ENCODE data around the gene URI1. TPM values are rescaled to one million over a fixed set of nuclear protein-coding genes. Genes with fewer than 3 reads are reported as not detected.

URI1 gene
- total and polyA plus RNA-seq, 3 donors from 2014 or later, result 71.4 to 105 (median 104) TPM

DNA sequence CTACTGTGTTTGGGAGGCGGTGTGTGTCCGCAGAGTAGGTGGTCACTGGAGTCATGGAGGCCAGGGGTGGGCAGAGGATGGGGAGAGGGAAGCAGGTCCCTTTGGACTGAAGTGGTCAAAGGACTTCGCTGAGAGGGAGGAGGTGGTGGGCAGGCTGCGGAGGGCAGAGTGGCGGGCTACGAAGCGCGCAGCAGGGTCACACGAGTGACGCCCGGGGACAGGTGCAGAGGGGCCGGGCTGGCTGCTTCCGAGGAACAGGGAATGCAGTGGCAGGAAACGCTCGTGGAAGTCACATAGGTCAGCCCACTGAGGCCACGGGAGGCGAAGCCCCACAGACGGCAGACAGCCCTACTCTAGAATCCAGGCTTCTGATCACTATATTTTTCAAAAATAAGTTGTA lies 111.5 kb downstream of the URI1 start:
- no peaks in the 10 kb centered on the region for H3K9me3 ChIP-seq
- TF ChIP-seq POLR2A (IDR thresholded peaks at IDR 0.05), result no peak
- TF ChIP-seq, protein P1, sequence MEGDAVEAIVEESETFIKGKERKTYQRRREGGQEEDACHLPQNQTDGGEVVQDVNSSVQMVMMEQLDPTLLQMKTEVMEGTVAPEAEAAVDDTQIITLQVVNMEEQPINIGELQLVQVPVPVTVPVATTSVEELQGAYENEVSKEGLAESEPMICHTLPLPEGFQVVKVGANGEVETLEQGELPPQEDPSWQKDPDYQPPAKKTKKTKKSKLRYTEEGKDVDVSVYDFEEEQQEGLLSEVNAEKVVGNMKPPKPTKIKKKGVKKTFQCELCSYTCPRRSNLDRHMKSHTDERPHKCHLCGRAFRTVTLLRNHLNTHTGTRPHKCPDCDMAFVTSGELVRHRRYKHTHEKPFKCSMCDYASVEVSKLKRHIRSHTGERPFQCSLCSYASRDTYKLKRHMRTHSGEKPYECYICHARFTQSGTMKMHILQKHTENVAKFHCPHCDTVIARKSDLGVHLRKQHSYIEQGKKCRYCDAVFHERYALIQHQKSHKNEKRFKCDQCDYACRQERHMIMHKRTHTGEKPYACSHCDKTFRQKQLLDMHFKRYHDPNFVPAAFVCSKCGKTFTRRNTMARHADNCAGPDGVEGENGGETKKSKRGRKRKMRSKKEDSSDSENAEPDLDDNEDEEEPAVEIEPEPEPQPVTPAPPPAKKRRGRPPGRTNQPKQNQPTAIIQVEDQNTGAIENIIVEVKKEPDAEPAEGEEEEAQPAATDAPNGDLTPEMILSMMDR (IDR thresholded peaks at IDR 0.05), result no peak
- no peaks in the 10 kb centered on the region for H3K27me3 ChIP-seq
- DNase-seq, result no peak
- no peak overlapping the region for H3K27ac ChIP-seq
- H3K4me1 ChIP-seq, result no peaks in the 10 kb centered on the region
- H3K4me3 ChIP-seq, result no peak overlapping the region
- intact Hi-C loops (cut with DNase I; ENCODE audit: low total_unique reads), result no loop called here
- 78 to 84% methylated on average over 17 to 18 of the region's 18 CpGs for WGBS, 2 donors
- no peaks in the 10 kb centered on the region for H3K36me3 ChIP-seq (ENCODE audit: low read depth, missing control alignments)

DNA sequence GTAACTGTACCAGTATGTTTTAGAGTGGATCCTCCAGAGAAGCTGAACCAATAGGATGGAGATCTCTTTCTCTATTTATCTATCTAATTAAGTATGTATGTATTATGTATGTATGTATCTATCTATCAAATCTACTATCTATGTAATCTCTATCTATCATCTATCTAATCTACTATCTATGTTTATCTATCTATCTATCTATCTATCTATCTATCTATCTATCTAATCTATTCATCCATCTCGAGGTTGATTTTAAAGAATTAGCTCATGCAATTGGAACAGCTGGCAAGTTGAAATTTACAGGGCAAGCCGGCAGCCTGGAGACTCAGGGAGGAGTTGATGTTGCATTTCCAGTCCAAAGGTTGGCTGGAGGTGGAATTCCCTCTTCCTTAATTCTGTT lies 112.2 kb downstream of the URI1 start:
- Histone ChIP-seq H3K9me3 (no peaks in the 10 kb centered on the region), H3K27ac (no peak overlapping the region), H3K4me3 (no peak overlapping the region), H3K36me3 (ENCODE audit: low read depth, missing control alignments) (no peaks in the 10 kb centered on the region), H3K4me1 (no peaks in the 10 kb centered on the region), H3K27me3 (no peaks in the 10 kb centered on the region)
- no peak for DNase-seq
- intact Hi-C loops (cut with DNase I; ENCODE audit: low total_unique reads), result no loop called here
- 69 to 74% methylated on average over 2 of the region's 2 CpGs for WGBS, 2 donors
- TF ChIP-seq, protein P1 (IDR thresholded peaks at IDR 0.05), result no peak
- TF ChIP-seq POLR2A (IDR thresholded peaks at IDR 0.05), result no peak

DNA sequence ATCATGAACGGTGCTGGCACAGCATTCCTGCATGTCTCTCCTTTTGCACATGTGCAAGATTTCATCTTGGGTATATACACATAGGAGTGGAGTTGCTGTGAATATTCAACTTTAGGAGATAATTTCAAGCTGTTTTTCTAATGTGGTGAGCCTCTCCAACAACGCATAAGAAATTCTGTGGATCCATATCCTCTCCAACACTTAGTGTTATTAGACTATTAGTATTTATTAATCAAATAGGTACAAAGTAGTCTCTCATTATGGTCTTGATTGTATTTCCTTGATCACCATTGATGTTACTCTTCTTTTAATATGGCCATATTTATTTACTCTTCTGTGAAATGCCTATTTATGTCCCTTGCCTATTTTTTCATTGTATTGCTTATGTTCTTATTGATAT lies 114.5 kb downstream of the URI1 start:
- no peak for DNase-seq
- Histone ChIP-seq H3K27ac (no peak overlapping the region), H3K4me3 (no peak overlapping the region), H3K36me3 (ENCODE audit: low read depth, missing control alignments) (no peaks in the 10 kb centered on the region), H3K4me1 (no peaks in the 10 kb centered on the region), H3K27me3 (no peaks in the 10 kb centered on the region), H3K9me3 (no peaks in the 10 kb centered on the region)
- 83 to 90% methylated on average over 2 of the region's 2 CpGs for WGBS, 2 donors
- intact Hi-C loops (cut with DNase I; ENCODE audit: low total_unique reads), result no loop called here
- TF ChIP-seq, protein P1 (IDR thresholded peaks at IDR 0.05), result no peak
- no peak for TF ChIP-seq POLR2A (IDR thresholded peaks at IDR 0.05)

DNA sequence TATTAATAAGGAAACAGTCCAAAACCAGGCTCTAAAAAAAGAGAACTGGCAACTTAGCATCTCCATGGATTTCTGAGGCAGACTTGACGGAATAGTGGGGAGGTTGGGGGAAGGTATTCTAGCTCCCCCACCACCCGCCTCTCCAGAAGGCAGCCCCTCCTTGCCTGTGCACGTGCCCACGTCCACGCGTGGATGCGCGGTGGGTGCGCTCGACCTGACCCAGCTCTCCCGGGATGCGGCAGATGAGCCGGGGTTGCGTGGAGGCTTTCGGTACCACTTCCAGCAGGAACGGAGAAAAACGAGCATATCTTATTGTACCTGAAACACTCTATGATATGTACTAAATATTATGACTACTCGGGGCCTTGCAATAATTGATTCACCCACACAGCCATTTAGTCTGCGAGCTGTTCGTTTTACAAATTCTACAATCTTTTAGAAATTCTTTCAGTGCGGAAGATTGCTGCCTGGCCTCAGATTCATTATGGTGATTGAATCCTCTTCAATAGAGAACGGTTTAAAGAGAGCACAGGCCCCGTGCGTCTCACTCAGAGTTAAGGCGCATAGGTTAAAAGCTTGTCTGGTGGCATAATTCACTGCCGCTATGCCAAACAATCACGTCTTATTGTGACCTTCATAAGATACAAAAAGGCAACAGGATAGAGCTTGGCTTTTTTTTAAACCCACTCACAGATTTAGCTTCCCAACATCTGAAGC lies 117.9 kb downstream of the URI1 start:
- TF ChIP-seq, protein P1 (IDR thresholded peaks at IDR 0.05), result no peak
- TF ChIP-seq POLR2A (IDR thresholded peaks at IDR 0.05), result no peak
- intact Hi-C loops (cut with DNase I; ENCODE audit: low total_unique reads), result no loop called here
- no peaks in the 10 kb centered on the region for H3K27me3 ChIP-seq
- no peaks in the 10 kb centered on the region for H3K4me1 ChIP-seq
- H3K36me3 ChIP-seq (ENCODE audit: low read depth, missing control alignments), result no peaks in the 10 kb centered on the region
- H3K9me3 ChIP-seq, result no peaks in the 10 kb centered on the region
- no peak for DNase-seq
- H3K4me3 ChIP-seq, result no peak overlapping the region
- no peak overlapping the region for H3K27ac ChIP-seq
- WGBS, 2 donors, result 67 to 72% methylated on average over 27 of the region's 27 CpGs
